Stimulated activated CD4-positive, alpha-beta T cell treated with anti-CD3 and anti-CD28 coated beads, TNF-alpha, amount 100 ng/mL, for 24 hours (primary cell): ENCODE measurements around the gene PRAMEF11.
"Not testable (repeated sequence)": the region's sequence is repeated elsewhere in the genome, so short reads cannot be mapped to it uniquely, and the experiment has no call there.

Experiments
- DNase-seq, 3 experiments: peaks; one replicate each; pipeline ENCODE4 v3.0.0-alpha.2; 2020; ENCODE audit warnings: low read depth in 3 of 3

PRAMEF11 gene

GRCh38 chr1:12831310-12831709, at the start of gene PRAMEF11:
PRAMEF11 (minus strand) TSS chr1:12831410; CDS start chr1:12828789, 2,621 bp downstream.
- not testable (repeated sequence) for DNase-seq

- DNase-seq = not testable (repeated sequence)
Measured at GRCh38 chr1:12878453-12878852, 47.2 kb upstream of the PRAMEF11 start.

GRCh38 chr1:12863131-12863880, 32.1 kb upstream of the PRAMEF11 start:
- DNase-seq = not testable (repeated sequence)

GRCh38 chr1:12856786-12857185, 25.6 kb upstream of the PRAMEF11 start, which contains the start of gene PRAMEF2:
PRAMEF2 (plus strand) TSS chr1:12857086; CDS start chr1:12859010, 1,924 bp downstream.
- DNase-seq = not testable (repeated sequence)

GRCh38 chr1:12851779-12852178, 20.6 kb upstream of the PRAMEF11 start:
- DNase-seq = no peak

- not testable (repeated sequence) for DNase-seq
Measured at GRCh38 chr1:12848620-12849019, 17.4 kb upstream of the PRAMEF11 start, which contains the start of gene HNRNPCL1. HNRNPCL1 (minus strand) TSS chr1:12848720; CDS start chr1:12848289, 431 bp downstream.

GRCh38 chr1:12833251-12833650, 2.0 kb upstream of the PRAMEF11 start:
- DNase-seq = not testable (repeated sequence)

GRCh38 chr1:12819061-12819460, 12.1 kb downstream of the PRAMEF11 start:
- DNase-seq = not testable (repeated sequence)

- no peak for DNase-seq
Measured at GRCh38 chr1:12811409-12811784, 19.8 kb downstream of the PRAMEF11 start.

- no peak for DNase-seq
Measured at GRCh38 chr1:12810691-12811408, 20.4 kb downstream of the PRAMEF11 start.

GRCh38 chr1:12809933-12810332, 21.3 kb downstream of the PRAMEF11 start:
- no peak for DNase-seq

GRCh38 chr1:12799730-12800129, 31.5 kb downstream of the PRAMEF11 start:
- DNase-seq = no peak

GRCh38 chr1:12798911-12799310, 32.3 kb downstream of the PRAMEF11 start:
- DNase-seq = no peak

- DNase-seq = not testable (repeated sequence)
Measured at GRCh38 chr1:12791097-12791496, 40.1 kb downstream of the PRAMEF11 start, which contains the start of gene PRAMEF1. PRAMEF1 (plus strand) TSS chr1:12791397; CDS start chr1:12793228, 1,831 bp downstream.

GRCh38 chr1:12784729-12785128, 46.5 kb downstream of the PRAMEF11 start:
- not testable (repeated sequence) for DNase-seq

- DNase-seq = not testable (repeated sequence)
Measured at GRCh38 chr1:12783783-12784182, 47.4 kb downstream of the PRAMEF11 start.

GRCh38 chr1:12781488-12781887, 49.7 kb downstream of the PRAMEF11 start:
- not testable (repeated sequence) for DNase-seq

- DNase-seq = no peak
Measured at GRCh38 chr1:12778907-12779306, 52.3 kb downstream of the PRAMEF11 start.

GRCh38 chr1:12778061-12778460, 53.1 kb downstream of the PRAMEF11 start:
- DNase-seq = no peak

GRCh38 chr1:12776801-12777557, 54.2 kb downstream of the PRAMEF11 start:
- no peak for DNase-seq

- DNase-seq = no peak
Measured at GRCh38 chr1:12775443-12775842, 55.8 kb downstream of the PRAMEF11 start.
